ENCODE measurements around the gene CSE1L.
"Not testable (repeated sequence)": the region's sequence is repeated elsewhere in the genome, so short reads cannot be mapped to it uniquely, and the experiment has no call there.

The CSE1L gene

GRCh38 chr20:49134797-49135196, 88.7 kb downstream of the CSE1L start:
- not testable (repeated sequence) for DNase-seq

GRCh38 chr20:49136817-49137571, 90.9 kb downstream of the CSE1L start:
- DNase-seq: no peak

- no peak for DNase-seq
Observed at GRCh38 chr20:49138431-49138830, 92.3 kb downstream of the CSE1L start.

- DNase-seq: no peak
Observed at GRCh38 chr20:49140411-49140810, 94.3 kb downstream of the CSE1L start.

GRCh38 chr20:49140834-49141233, 94.7 kb downstream of the CSE1L start:
- DNase-seq: no peak

All from kidney glomerular epithelial cell (primary cell).